ENCODE data around the gene ZNF581. TPM values are rescaled to one million over a fixed set of nuclear protein-coding genes. Genes with fewer than 3 reads are reported as not detected.
A peak's percentile ranks its signal among the peaks of the same experiment; 100 is the strongest.

The ZNF581 gene
- total RNA-seq, 1 donor from 2014 or later, result 22.2 TPM

DNA sequence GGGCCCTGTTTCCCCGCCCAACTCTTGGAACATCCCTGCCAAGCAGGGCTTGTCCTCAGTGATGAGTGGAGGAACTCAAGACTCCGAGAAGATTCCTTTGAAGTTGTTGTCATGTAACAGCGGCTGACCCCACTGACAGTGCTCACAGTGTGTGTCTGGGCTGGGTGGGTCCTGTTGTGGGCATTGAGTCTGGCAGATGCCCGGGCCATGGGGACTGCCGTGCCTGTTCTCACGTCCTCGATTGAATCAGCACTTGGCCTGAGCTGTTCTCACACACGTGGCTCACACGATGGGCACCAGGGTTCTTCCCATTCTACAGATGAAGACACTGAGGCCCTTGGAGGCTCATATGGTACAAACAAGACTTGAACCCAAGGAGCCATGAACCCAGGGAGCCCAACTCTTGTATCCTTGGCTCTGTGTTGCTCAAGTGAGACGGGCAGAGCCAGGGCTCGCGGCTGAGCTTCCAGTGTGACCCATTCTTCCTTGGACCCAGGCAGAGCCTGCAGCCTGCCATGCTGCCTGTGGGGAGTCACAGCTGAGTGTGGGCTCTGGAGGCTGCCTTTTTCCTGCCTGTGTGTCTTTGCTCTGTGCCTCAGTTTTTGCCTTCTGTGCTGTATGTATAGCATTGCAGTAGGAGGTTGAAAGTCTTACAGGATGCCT, 23.0 kb downstream of the ZNF581 start:
- no peak for DNase-seq (ENCODE audit: low spot score)

DNA sequence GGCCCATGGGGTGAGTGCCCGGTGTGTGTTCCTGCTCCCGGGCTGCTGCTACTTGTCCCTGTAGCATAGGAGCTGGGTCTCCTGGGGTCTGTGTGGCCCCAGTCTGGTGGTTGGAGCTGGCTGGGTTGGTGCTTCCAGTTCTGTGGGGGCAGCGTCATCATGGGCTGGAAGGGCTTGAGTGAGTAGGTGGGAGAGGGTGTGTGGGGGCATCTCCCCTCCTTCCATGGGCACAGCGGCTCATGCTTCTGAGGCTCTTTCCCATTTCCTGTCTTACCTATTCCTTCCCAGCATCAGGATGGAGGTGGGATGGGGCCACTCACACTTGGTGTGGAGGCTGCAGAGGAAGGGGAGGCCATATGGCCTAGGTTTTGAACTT, 23.5 kb downstream of the ZNF581 start:
- DNase-seq (ENCODE audit: low spot score), result no peak

DNA sequence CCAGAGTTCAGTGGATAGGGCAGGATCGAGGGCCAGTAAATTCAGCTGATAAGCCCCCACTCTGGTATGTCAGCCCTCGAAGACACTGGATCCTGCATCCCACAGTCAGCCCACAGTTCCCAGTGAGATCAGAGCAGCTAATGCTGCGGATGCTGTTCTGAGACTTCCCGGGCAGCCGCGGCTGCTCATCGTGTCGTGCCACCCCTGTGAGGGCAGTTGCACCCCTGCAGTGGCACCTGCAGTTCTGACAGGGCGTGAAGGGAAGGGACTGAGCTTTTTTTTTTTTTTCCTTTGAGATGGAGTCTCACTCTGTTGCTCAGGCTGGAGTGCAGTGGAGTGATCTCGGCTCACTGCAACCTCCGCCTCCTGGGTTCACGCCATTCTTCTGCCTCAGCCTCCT, 24.1 kb downstream of the ZNF581 start:
- no peak for DNase-seq (ENCODE audit: low spot score)

DNA sequence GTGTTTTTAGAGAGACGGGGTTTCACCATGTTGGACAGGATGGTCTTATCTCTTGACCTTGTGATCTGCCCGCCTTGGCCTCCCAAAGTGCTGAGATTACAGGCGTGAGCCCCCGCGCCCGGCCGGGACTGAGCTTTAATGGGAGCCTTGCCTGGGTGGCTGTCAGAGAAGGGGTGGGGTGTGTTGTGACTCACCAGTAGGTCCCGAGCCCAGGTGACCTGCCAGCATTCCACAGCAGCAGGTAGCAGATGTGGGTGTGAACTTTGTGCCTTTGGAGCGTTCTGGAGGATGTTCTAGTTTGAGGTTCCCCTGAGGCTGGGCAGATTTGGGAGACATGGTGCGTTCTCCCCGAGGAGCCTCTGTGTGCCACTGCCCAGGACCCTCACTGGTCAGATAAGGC, 24.5 kb downstream of the ZNF581 start:
- peak; percentile 70 for DNase-seq (ENCODE audit: low spot score)

DNA sequence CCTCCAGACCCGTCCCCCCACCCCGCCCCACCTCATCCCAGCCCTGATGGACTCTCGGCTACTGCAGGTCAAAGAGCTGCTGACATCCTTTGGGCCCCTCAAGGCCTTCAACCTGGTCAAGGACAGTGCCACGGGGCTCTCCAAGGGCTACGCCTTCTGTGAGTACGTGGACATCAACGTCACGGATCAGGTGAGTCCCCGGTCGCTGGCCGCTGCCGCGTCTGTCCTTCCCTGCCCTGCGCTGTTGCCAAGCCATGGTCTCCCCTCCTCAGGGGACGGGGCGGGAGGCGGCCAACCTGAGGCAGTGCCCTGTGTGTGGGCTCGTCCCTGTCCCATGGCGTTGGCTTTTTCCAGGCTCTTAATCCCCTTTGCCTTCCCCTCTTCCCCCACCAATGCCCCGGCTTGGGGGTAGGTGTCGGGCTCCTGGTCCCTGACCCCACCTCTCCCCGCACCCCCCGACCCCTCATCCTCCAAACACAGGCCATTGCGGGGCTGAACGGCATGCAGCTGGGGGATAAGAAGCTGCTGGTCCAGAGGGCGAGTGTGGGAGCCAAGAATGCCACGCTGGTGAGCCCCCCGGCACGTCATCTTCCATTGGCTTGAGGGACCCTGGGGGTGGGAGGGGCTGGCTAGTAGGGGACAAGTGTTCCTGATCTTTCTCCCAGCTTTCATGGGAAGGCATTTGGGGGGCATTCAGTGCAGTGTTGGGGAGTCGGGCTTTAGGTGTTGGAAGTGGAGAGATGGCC, 25.3 kb downstream of the ZNF581 start:
- DNase-seq (ENCODE audit: low spot score), result no peak

DNA sequence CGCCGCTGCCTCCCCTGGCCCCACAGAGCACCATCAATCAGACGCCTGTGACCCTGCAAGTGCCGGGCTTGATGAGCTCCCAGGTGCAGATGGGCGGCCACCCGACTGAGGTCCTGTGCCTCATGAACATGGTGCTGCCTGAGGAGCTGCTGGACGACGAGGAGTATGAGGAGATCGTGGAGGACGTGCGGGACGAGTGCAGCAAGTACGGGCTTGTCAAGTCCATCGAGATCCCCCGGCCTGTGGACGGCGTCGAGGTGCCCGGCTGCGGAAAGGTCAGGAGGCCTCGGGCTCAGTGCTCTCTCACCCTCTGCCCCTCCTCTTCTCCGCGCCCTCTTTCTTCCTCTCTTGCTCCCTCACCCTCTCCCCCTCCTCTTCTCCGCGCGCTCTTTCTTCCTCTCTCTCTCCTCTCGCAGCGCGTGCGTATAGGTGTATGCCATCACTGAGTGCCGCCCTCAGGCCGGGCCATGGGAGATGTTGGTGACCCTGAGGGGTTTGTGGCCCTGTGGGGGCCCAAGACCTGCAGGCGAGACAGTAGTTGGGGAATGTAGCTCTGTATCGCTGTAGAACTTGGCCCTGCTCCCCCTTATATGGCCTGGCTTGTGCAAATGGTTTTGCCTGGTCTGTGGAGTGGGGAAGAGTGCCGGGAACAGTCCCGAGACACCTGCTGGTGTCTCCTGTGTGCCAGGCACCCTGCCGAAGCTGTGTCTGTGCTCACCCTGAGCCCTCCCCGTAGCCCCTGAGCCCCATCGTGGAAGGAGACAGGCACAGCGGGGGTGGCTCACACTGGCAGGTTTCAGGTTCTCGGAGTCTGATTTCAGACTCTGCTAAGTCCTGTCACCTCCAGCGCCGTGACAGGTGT, 26.2 kb downstream of the ZNF581 start:
- no peak for DNase-seq (ENCODE audit: low spot score)

DNA sequence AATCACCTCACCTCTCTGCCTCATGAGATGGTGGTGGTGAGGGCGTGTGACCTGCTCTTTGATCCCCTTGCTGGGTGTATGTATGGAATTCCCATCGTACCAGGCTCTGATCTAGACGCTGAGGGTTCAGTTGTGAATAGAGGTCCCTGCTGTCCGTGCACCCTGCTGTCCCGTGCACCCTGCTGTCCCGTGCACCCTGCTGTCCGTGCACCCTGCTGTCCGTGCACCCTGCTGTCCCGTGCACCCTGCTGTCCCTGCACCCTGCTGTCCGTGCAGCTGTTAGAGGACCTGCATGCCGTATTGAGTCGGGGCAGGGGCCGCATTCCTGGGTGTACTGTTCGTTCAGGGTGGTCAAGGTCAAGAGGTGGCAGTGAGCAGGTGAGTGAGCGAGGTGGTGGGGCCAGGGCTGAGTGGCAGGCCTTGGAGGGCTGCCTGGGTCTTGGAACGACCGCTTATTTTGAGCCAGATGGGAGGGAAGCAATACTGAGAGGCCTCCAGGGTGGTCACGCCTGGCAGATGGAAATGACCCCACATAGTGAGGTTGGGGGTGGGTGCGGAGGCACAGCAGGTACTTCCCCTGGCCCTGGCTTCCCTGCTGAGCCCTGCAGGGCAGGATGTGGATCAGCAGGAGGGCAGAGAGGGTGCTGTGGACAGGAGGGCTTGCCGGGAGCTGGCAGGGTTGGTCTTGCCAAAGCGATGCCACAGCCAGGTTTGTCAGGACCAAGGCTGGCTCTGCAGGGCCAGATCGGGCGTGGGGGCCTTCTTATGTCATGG, 27.0 kb downstream of the ZNF581 start:
- no peak for DNase-seq (ENCODE audit: low spot score)

DNA sequence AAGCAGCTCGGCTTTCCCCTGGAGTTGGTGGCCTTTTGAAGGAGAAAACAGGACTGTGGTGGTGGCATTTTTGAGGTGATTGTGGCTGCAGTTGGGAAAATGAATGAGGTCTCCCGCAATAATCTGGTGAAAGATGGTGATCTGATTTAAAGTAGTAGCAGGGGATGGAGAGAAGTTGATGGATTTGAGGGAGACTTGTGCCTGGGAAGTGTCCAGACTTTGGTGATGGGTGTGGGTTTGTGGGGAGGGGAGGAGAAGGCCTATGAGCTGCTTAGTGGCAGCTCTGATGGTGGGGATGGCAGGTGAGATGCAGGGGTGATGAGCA, 27.6 kb downstream of the ZNF581 start:
- no peak for DNase-seq (ENCODE audit: low spot score)

DNA sequence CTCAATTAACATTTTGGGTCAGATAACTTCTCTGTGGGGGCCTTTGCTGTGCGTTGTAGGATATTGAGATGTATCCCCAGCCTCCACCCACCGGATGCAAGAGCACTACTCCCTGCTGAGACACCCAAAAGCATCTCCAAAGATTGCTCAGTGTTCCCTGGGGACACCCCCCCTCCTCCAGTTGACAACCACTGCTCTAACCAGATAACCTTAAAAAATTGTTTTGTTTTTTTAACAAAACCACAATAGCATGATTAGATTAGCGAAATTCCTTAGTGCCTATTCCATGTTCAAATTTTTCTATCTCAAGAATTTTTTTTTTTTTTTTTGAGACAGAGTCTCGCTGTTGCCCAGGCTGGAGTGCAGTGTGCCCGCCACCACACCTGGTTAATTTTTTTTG, 29.0 kb downstream of the ZNF581 start:
- no peak for DNase-seq (ENCODE audit: low spot score)

DNA sequence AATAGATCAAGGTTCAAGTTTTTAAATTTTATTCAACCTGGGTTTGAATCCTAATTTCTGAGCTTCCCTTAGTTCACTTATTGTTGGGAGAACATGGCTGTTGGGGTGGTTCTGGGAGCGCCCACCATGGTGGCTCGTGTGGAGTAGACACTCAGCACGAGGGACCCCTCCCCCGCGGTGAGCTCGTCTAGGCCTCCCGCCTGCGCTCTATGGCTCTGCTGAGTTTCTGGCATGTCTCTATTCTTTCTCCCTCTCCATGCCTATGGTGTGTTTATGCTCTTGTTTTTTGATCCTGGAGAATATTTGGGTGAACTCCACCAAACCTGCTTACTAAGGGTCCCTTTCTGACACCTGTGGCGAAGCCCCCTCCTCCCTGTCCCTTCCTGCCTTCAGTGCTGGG, 30.0 kb downstream of the ZNF581 start:
- no peak for DNase-seq (ENCODE audit: low spot score)

DNA sequence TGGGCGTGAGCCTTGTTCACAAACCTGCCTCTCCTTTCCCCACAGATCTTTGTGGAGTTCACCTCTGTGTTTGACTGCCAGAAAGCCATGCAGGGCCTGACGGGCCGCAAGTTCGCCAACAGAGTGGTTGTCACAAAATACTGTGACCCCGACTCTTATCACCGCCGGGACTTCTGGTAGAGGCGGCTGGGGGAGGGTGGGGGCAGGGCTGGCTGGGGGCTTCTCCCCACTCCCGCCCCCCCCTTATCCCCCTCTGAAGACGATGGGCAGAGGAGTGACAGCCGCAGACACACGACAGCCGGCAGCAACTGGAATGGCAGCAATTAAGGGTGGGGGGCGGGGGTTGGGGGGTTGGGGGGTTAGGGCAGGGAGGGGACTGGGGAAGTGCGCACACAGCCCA, 30.4 kb downstream of the ZNF581 start:
- DNase-seq (ENCODE audit: low spot score), result no peak

DNA sequence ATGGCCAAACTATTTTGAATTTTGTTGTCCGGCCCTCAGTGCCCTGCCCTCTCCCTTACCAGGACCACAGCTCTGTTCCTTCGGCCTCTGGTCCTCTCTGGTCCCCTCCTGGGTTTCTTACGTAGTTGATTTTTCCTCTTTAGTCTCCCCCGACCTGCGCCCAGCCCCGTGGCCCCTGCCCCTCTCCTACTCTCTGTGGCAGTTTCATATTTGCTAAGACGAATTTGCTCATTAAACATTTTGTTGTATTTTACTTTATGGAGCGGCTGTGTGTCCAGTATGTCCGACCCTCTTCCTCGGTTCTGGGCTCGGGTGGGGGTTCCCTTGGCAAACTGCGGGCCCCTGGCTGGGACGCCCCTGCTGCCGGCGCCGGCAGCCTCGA, 31.0 kb downstream of the ZNF581 start:
- no peak for DNase-seq (ENCODE audit: low spot score)

DNA sequence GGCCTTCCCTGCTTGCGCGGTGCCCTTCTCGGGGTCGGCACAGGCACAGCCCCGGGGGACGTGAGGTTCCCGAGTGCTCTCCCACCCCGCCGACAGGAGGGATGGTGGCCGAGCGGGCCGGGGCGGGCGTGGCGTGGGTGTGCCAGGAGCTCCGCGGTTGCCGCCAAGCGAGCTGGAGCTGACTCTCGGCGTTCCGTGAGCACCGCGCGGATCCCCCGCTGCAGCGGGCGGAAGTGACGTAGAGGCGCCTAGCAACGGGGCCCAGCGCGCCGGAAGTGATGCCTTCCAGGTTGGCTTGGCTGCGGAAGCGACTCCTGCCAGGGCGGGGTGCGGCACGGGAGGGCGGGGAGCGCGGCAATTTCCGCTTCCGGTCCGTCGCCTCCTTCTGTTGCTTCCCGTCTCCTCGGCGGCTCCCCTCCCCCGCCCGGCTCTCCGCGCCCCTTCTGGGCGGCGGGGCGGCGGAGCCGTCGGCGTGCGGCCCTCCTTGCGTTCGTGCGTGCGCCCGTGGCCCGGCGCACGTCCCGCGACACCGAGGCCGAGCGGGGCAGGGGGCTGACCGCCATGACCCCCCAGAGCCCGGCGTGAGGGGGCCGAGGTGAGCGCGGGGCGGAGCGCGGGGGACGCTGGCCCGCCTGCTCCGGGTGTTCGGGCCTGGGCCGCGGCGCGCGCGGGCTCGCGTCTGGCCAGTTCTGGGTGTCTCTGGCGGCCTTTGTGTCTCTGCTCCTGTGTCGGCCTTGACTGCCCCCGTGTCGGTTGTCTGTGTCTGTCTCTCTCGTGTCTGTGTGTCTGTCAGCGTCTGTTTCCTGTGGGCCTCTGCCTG, 31.6 kb downstream of the ZNF581 start, which contains the start of gene EPN1:
Gene EPN1 (plus strand): TSS at position 386 of the 820 bp plus-strand sequence. CDS start 3,402 bp downstream, outside the sequence.
- peak; percentile 96 for DNase-seq (ENCODE audit: low spot score)

DNA sequence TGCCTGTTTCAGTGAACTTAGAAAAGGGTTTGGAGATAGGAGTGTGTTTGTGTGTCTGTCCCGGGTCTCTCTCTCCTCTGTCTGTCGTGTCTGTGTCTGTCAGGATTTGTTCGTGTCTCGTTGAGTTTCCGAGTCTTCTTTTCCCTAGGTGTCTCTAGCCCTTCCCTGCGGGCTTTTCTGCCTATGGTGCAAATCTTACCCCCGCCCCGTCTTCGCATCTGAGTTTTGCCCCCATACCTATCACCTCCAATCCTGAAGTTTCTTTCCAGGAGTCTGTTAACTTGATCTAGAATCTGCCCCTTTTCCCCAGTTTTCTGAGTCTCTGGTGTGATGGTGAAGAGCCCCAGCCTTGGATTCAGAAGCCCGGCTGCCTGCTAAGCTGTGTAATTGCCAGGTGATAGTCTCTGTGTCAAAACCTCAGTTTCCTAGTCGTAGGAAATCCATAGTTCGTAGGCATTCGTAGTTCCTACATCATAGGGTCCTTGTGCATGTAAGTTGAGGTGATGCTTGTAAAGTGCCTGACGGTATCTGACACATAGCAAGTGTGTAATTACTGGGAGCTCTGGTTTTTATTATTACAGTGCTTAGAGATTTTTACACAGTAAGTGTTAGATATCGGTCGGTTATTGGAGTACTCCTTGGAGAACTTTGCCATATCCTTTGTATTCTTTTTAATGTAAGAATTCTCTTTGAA, 32.4 kb downstream of the ZNF581 start:
- no peak for DNase-seq (ENCODE audit: low spot score)

DNA sequence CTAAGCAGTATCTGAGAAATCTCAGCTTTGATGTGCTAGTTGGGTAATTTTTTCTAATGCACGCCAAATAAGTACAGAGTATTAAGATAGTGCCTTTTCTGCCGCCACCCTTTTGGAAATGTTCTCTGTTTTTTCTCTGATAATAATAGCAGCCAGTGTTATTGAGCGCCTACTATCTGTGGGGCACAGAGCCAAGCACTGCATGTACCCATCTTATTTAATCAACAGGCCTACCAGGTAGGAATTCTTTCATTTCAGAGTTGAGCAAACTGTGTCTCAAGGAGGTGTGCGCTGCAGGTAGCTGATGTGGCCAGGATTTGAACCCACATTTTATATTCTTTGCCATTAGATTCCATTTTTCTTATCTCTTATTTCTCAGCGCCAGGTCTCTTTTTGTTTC, 32.9 kb downstream of the ZNF581 start:
- peak; percentile 60 for DNase-seq (ENCODE audit: low spot score)

DNA sequence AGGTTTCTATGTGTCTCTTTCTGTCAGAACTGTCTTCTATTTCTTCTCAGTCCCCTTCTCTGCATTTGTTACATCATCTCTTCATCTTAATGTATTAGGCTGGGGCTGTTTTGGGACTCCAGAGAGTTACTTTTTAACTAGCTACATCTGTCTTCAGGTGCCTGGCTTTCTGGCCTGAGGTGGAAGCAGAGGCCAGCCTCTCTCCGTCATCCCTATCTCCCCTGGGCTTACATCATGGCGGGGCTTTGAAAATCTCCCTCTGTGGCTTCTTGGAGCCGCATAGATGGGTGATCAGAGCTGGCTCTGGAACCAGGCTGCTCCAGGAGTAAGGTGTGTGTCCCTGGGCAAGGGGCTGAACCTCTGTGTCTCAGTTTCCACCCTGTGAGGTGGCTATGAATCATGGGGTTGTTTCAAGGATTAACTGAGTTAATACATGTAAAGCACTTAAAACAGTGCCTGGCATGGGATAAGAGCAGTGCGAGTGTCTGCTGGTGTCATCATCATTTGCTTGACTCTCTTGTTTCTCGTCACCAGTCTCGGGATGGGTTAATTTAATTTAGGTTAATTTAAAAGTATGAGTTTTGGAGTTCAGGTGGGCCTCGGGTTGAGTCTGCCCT, 33.5 kb downstream of the ZNF581 start:
- DNase-seq (ENCODE audit: low spot score), result no peak

DNA sequence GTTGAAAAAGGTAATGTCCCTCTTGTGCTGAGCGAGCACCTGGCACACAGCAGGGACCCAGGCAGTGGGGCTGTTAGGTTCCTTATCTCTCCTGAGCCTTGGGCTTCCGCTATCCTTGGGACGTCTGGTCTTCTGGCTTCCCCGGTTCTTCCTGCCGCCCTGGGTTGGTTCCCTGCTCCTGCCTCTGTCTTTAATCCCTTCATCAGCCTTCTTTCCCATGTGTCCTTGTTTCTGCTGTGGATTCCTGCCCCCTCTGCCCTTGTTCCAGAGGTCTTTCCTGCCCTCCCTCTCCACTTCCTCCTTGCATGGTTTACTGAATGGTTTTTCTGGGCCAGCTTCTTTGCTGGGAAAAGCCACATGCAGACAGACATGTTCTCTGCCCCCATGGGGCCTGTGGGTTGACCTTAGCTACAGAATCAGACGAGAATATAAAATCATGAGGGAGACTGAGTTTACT, 34.2 kb downstream of the ZNF581 start:
- no peak for DNase-seq (ENCODE audit: low spot score)

DNA sequence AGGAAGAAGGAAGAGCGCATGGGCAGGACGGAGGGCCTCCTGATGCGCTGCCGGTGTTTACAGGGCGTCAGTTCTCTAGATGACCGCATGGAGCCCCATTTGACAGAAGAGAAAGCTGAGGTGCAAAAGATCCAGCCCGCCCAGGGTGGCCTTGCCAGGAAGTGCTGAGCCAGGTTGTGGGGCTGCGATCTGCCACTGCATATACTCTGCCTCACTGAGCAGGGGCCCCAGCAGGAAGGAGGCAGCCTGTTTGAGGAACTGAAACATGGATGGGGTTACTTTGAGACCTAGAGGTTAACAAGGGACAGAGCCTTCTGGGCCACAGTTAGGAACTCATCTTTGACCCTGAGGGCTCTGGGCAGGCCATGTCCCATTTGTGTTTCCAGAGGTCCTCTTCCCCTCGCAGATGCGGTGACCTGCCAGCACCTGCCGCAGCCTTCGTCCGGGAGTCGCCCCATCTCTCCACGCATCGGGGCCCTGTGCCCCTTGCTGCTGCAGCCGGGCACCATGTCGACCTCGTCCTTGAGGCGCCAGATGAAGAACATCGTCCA, 34.7 kb downstream of the ZNF581 start:
- peak; percentile 41 for DNase-seq (ENCODE audit: low spot score)

Data from mucosa of gallbladder (tissue), 1 donor.